Measurements from ENCODE around the gene NEURL3. TPM values are rescaled to one million over a fixed set of nuclear protein-coding genes. Genes with fewer than 3 reads are reported as not detected.

Gene NEURL3
- total and polyA plus RNA-seq, 9 of the 15 experiments (the other 6 are each of a cell fraction or from before 2014, with no cell fraction given): not detected

DNA sequence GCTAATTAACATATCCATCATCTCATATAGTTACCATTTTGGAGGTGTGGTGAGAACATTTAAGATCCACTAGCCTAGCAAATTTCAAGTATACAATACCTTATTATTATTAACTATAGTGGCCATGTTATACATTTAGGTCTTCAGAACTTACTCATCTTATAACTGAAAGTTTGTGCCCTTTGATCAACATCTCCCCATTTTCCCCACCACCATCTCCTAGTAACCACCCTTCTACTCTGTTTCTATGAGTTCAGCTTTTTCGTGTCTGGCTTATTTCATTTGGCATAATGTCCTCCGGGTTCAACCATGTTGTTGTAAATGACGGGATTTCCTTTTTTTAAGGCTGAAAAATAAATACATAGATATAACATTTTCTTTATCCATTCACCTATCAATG, 15.9 kb downstream of the NEURL3 start:
- Histone ChIP-seq H2AFZ (ENCODE audit: low read depth, low read length) (no peak overlapping the region), H3K4me1 (replicated peaks in 1 of 2; ENCODE audit: control insufficient read depth in 2 of 2, insufficient read depth in 2 of 2, low read length in 2 of 2) (peaks cover 0 to 9% of the 10 kb centered on the region in 2 experiments; a peak in 4 of 5 replicates), H3K4me2 (ENCODE audit: insufficient read depth, low read length) (no peak overlapping the region), H3K79me2 (ENCODE audit: control insufficient read depth, insufficient read depth, low read length) (no peaks in the 10 kb centered on the region), H4K20me1 (replicated peaks; ENCODE audit: control insufficient read depth, insufficient read depth, low read length) (no peaks in the 10 kb centered on the region), H3K9ac (ENCODE audit: insufficient read depth in 1 of 2, low read depth in 2 of 2, low read length in 2 of 2) (no peak overlapping the region), H3K27me3 (ENCODE audit: control insufficient read depth in 2 of 2, insufficient read depth in 2 of 2, low read length in 2 of 2) (peaks cover 12 to 23% of the 10 kb centered on the region in 2 experiments), H3K9me3 (replicated peaks; ENCODE audit: control insufficient read depth, insufficient read depth, low read depth, low read length) (no peaks in the 10 kb centered on the region), H3K27ac (ENCODE audit: extremely low read depth, low read depth, low read length) (no peak overlapping the region), H3K9me1 (ENCODE audit: control insufficient read depth, insufficient read depth, low read length) (no peaks in the 10 kb centered on the region), H3K4me3 (no peak overlapping the region), H3K36me3 (ENCODE audit: control insufficient read depth, insufficient read depth, low read length) (no peaks in the 10 kb centered on the region)
- intact Hi-C loops (cut with micrococcal nuclease) (no loop called here), in situ Hi-C loops (cut with MboI) (no loop called here)
- ATAC-seq (no peak), DNase-seq (ENCODE audit: extremely low read depth in 1 of 4, low spot score in 3 of 4) (no peak), FAIRE-seq (no peak)
- TF ChIP-seq BCLAF1 (IDR thresholded peaks at IDR 0.05; ENCODE audit: borderline replicate concordance in 1 of 2, control insufficient read depth in 1 of 2, low read depth in 2 of 2, low read length in 1 of 2): no peak
- no peak for TF ChIP-seq MAZ (CRISPR knock-in tag; conservative IDR thresholded peaks at IDR 0.05 in 1 of 2, IDR thresholded peaks at IDR 0.05 in 1 of 2)
- TF ChIP-seq FIP1L1 (IDR thresholded peaks at IDR 0.05; ENCODE audit: low read depth, low read length, poor library complexity, severe bottlenecking): no peak
- TF ChIP-seq, protein P1, sequence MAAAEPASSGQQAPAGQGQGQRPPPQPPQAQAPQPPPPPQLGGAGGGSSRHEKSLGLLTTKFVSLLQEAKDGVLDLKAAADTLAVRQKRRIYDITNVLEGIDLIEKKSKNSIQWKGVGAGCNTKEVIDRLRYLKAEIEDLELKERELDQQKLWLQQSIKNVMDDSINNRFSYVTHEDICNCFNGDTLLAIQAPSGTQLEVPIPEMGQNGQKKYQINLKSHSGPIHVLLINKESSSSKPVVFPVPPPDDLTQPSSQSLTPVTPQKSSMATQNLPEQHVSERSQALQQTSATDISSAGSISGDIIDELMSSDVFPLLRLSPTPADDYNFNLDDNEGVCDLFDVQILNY (CRISPR knock-in tag; IDR thresholded peaks at IDR 0.05): no peak
- CTCF ChIA-PET (ENCODE audit: low intra/inter-chr PET ratio): no interaction called here
- no TSS peak for BruUV-seq (replicated peaks)
- 0% methylated on average over 3 of the region's 3 CpGs for WGBS (ENCODE audit: insufficient coverage, low coverage, missing lambda C conversion rate)
- POLR2A ChIA-PET: no interaction called here

All from K562 (cell line).